K562 (cell line): ENCODE measurements around the gene TRIAP1. TPM values are rescaled to one million over a fixed set of nuclear protein-coding genes. Genes with fewer than 3 reads are reported as not detected.

Source experiments
- BCLAF1 ChIP-seq, 2 experiments: fragments of 450-650 bp in 1 of 2; IDR thresholded peaks; 2 replicates each; pipeline ENCODE4 v1.6.1; 2011 to 2017; ENCODE audit warnings: low read depth in 2 of 2, antibody characterized with exemption in 1 of 2, borderline replicate concordance in 1 of 2, low read length in 1 of 2, mild to moderate bottlenecking in 1 of 2, mixed read lengths in 1 of 2; ENCODE audit not compliant: control insufficient read depth in 1 of 2
- BRF2 ChIP-seq: IDR thresholded peaks from 3 replicates; pipeline ENCODE4 v1.6.1; 2011; ENCODE audit warnings: borderline replicate concordance, mild to moderate bottlenecking; ENCODE audit not compliant: insufficient read length, insufficient read depth
- CREBBP ChIP-seq: IDR thresholded peaks from one replicate; pipeline ENCODE4 v1.6.1; 2012; ENCODE audit warnings: low read depth, mild to moderate bottlenecking, control low read depth, inconsistent platforms, low read length
- ELF2 ChIP-seq: fragments of 250-450 bp; sonication (Bioruptor Pico); IDR thresholded peaks from 2 replicates; pipeline ENCODE4 v1.5.0; 2021; ENCODE audit warnings: mild to moderate bottlenecking
- ESRRB ChIP-seq: fragments of 250-450 bp; sonication (Bioruptor Pico); IDR thresholded peaks from 2 replicates; pipeline ENCODE4 v1.5.0; 2020; ENCODE audit warnings: mild to moderate bottlenecking, moderate library complexity, borderline replicate concordance
- ETV5 ChIP-seq: sonication (generic); formaldehyde crosslinking; IDR thresholded peaks from 2 replicates; pipeline ENCODE4 v1.4.0; 2020; ENCODE audit warnings: low read depth, mild to moderate bottlenecking, missing genetic modification reagents
- GTF2A2 ChIP-seq: IDR thresholded peaks from 2 replicates; pipeline ENCODE4 v1.6.1; 2016; ENCODE audit warnings: mild to moderate bottlenecking, missing genetic modification characterization, missing compliant biosample characterization
- ILK ChIP-seq: fragments of 450-650 bp; IDR thresholded peaks from 2 replicates; pipeline ENCODE4 v1.6.1; 2016; ENCODE audit warnings: missing genetic modification characterization, low read depth, mild to moderate bottlenecking, missing compliant biosample characterization, moderate library complexity, borderline replicate concordance
- MCM7 ChIP-seq, 2 experiments: fragments of 450-650 bp; IDR thresholded peaks; 2 replicates each; pipeline ENCODE4 v1.6.1; 2016 to 2018
- MITF ChIP-seq: IDR thresholded peaks from 2 replicates; pipeline ENCODE4 v1.6.1; 2014; ENCODE audit warnings: antibody characterized with exemption
- MLX ChIP-seq, 2 experiments: fragments of 450-650 bp in 1 of 2; sonication (generic) in 1 of 2; formaldehyde crosslinking; conservative IDR thresholded peaks; 2 replicates each; pipeline versions ENCODE4 v1.4.0 to v1.8.1; 2020 to 2022; ENCODE audit warnings: mild to moderate bottlenecking in 1 of 2, missing genetic modification reagents in 1 of 2
- POLR2G ChIP-seq: fragments of 200-400 bp; formaldehyde crosslinking; IDR thresholded peaks from 2 replicates; pipeline ENCODE4 v1.6.1; 2017; ENCODE audit warnings: low read depth, mild to moderate bottlenecking, antibody characterized with exemption, low read length, moderate library complexity
- PURB ChIP-seq: sonication (generic); formaldehyde crosslinking; IDR thresholded peaks from 2 replicates; pipeline ENCODE4 v1.9.0; 2021; ENCODE audit warnings: low read depth, mild to moderate bottlenecking, missing genetic modification reagents
- RB1 ChIP-seq: fragments of 450-650 bp; IDR thresholded peaks from 2 replicates; pipeline ENCODE4 v1.6.1; 2017; ENCODE audit warnings: low read depth, mild to moderate bottlenecking
- SNRNP70 ChIP-seq: fragments of 200-400 bp; formaldehyde crosslinking; optimal IDR thresholded peaks from 2 replicates; pipeline ENCODE3; 2017; ENCODE audit warnings: low read depth, low read length
- TGIF2 ChIP-seq: sonication (generic); formaldehyde crosslinking; IDR thresholded peaks from 2 replicates; pipeline ENCODE4 v1.8.1; 2022; ENCODE audit warnings: mild to moderate bottlenecking, missing genetic modification reagents, moderate library complexity
- ZNF212 ChIP-seq: fragments of 450-650 bp; formaldehyde crosslinking; IDR thresholded peaks from 2 replicates; pipeline ENCODE4 v1.4.0; 2020; ENCODE audit warnings: mild to moderate bottlenecking
- ZNF274 ChIP-seq: IDR thresholded peaks from 2 replicates; pipeline ENCODE4 v1.6.1; 2011; ENCODE audit warnings: low read depth, mild to moderate bottlenecking, low read length, moderate library complexity, borderline replicate concordance
- ZNF354B ChIP-seq: fragments of 250-450 bp; sonication (Bioruptor Pico); IDR thresholded peaks from 2 replicates; pipeline ENCODE4 v1.4.0; 2020
- polyA plus RNA-seq, 8 experiments: library from polyadenylated mRNA; depleted of rRNA in 4 of 8; stranded (reverse) in 5 of 8; unstranded in 3 of 8; fragments of >200 nt; fragmentation: Nextera tagmentation in 2 of 8; fragmentation: Illumina TruSeq in 1 of 8; extraction: Ambion mirVana in 2 of 8; extraction: Trizol in 1 of 8; gene quantifications; 2 replicates each; pipeline versions ENCODE4 v1.2.1 to v1.2.3, GENCODE V29; 2011 to 2014; ENCODE audit warnings: inconsistent platforms in 1 of 8, missing spikeins in 1 of 8
- total RNA-seq, 7 experiments: library from RNA; depleted of rRNA in 6 of 7; stranded (reverse); fragments of >200 nt in 6 of 7; fragmentation: Illumina TruSeq in 2 of 7; extraction: Trizol in 2 of 7; gene quantifications; 2 replicates each; pipeline versions ENCODE4 v1.2.1 to v1.2.3, GENCODE V29; 2011 to 2021; ENCODE audit warnings: low replicate concordance in 1 of 7

TRIAP1 gene
- total and polyA plus RNA-seq, 9 of the 15 experiments (the other 6 are each of a cell fraction or from before 2014, with no cell fraction given) = 37.3 to 354 (median 65.4) TPM

GRCh38 chr12:120445911-120446843, at the start of gene TRIAP1, which contains the start of gene GATC (continued):
- TF ChIP-seq ILK (tag) (no peak), POLR2G (peak; percentile 98), TGIF2 (CRISPR knock-in tag) (no peak; the same call in 1 of the 2 replicates), ZNF274 (0 out of 2 replicates have a peak, but pooled peaks have one; percentile 19), ELF2 (no peak), SNRNP70 (no peak), MLX (CRISPR knock-in tag; conservative IDR thresholded peaks at IDR 0.05) (no peak), CREBBP (no peak), ZNF212 (CRISPR knock-in tag) (no peak), RB1 (peak; percentile 93), PURB (CRISPR knock-in tag) (no peak), MITF (0 out of 2 replicates have a peak, but pooled peaks have one; percentile 40), MCM7 (IDR thresholded peaks at IDR 0.05) (no peak), GTF2A2 (tag) (no peak), ZNF354B (CRISPR knock-in tag) (no peak), ETV5 (CRISPR knock-in tag) (peak; percentile 61; the same call in 1 of the 2 replicates), ESRRB (CRISPR knock-in tag) (no peak), BCLAF1 (IDR thresholded peaks at IDR 0.05; ENCODE audit: borderline replicate concordance in 1 of 2, control insufficient read depth in 1 of 2, low read depth in 2 of 2, low read length in 1 of 2) (0 out of 4 replicates have a peak, but pooled peaks of 1 of the 2 experiments have one; percentile 26), BRF2 (peak; percentile 63)
